ENCODE measurements around the gene HDAC6.

GRCh38 chrX:48813644-48814043 lies 11.8 kb downstream of the HDAC6 start:
- TF ChIP-seq CTCF (IDR thresholded peaks at IDR 0.05) (no peak), EP300 (IDR thresholded peaks at IDR 0.05; ENCODE audit: low read depth) (no peak), POLR2A (IDR thresholded peaks at IDR 0.05) (no peak)

Measured in transverse colon (tissue), 3 donors.